ENCODE measurements around the gene TMEM245.

Gene TMEM245

DNA sequence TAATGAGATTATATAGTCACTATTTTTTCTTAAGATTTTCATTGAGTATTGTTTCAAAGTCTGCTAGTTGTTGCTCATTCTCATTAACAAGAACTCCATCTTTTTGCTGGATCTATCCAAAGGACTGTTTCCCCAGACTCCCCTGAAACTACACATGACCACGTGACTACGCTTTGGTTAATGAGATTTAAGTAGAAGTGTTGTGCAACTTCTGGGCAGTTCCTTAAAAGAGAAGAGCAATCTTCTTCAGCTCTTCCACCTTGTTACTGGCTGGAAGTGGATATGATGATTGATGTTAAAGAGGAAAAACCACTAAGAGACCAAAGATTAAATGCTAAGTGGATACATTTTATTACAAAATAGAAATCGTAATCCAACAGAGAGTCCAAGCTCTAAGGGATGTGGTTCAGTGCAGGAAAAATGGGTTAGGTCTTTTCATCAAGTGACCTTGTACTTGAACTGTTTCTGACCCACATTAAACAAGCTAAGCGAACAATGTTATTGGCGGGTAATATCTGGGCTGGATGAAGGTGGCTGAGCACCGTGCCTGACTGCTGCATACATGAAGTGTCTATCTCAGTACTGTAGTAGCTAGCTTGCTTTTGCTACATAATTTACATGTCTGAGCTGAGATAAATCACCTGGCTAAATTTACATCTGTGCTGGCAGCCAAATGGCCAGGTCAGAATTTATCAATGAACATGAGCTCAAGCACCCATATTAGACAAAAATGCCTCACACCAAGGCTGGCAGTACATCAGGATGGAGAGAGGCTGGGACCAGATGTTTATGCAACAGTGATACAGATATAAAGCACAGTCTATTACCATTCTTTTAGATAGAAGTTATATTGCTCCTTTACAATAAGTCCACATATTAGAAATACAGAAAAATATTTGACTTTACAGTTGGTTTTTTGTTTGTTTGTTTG lies 98.9 kb downstream of the TMEM245 start:
- no peak for FAIRE-seq

- FAIRE-seq, result no peak
These were observed 99.6 kb downstream of the TMEM245 start for GRCh38 chr9:109020113-109020512.

- no peak for FAIRE-seq
These were observed 100.3 kb downstream of the TMEM245 start for GRCh38 chr9:109019420-109019819.

- FAIRE-seq, result no peak
These were observed 102.3 kb downstream of the TMEM245 start for GRCh38 chr9:109017493-109017892.

DNA sequence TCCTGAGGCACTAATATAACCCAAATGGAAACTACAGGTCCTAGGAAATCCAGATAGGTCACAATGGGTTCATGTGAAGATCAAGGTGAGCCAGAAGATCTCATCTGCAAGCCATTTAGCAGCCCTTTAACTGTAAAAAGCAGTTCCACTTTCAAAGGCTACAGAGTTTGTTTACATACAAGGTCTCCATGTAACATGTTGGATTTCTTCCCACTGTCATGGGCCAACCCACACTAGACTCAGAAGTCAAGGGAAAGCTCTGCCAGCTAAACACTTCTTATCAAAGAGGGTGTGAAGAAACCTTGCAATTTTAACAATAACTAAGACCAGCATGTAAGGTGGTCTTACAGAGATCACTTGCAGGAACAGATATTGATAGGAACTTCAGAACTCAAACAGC lies 102.7 kb downstream of the TMEM245 start:
- FAIRE-seq, result no peak

DNA sequence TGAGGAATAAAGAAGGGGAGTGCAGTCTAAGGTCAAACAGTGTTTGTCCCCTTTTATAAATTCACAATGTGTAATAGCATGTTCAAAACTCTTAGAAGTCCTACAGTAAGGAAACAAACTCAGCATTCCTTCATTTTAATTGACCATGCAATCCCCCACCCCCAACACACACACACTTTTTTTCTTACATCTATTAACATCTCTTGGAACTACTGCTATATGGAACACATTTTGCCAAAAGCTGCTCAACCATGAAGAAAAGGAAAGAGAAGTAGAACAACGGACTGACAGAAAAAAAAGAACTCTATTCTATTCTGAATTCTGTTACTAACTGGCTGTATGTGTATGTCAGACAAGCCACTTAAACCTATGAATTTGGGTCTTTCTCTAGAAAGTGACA lies 103.6 kb downstream of the TMEM245 start:
- no peak for FAIRE-seq

DNA sequence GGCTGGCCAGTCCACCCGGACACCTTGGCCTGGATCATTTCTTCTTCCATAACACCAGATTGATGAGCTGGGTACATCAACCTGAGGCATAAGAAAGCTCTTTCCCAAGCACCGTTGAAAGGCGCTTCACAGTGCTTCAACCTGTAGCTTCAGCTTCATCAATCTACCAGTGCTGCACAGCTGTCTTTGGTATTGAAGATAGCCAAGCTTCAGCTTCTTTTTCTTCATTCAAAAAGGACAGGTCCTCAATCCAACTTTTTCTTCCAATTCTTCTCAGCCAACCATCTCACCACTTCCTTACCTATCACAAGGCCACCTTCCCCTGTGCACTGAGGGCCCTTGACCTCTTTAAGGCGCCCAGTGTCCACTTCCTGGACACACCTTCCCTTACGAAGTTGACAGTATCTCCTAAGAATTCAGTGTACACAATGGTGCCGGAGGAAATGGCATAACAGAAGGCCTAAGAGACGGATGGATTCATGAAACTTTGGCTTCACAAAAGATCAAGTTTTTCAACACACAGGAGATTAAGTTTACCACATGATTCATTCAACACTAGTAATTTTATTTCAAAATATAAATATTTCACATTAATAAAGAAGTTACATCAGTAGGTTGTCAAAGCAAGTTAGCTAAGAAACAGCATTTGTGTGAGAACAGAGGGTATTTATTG lies 105.0 kb downstream of the TMEM245 start:
- FAIRE-seq, result no peak

DNA sequence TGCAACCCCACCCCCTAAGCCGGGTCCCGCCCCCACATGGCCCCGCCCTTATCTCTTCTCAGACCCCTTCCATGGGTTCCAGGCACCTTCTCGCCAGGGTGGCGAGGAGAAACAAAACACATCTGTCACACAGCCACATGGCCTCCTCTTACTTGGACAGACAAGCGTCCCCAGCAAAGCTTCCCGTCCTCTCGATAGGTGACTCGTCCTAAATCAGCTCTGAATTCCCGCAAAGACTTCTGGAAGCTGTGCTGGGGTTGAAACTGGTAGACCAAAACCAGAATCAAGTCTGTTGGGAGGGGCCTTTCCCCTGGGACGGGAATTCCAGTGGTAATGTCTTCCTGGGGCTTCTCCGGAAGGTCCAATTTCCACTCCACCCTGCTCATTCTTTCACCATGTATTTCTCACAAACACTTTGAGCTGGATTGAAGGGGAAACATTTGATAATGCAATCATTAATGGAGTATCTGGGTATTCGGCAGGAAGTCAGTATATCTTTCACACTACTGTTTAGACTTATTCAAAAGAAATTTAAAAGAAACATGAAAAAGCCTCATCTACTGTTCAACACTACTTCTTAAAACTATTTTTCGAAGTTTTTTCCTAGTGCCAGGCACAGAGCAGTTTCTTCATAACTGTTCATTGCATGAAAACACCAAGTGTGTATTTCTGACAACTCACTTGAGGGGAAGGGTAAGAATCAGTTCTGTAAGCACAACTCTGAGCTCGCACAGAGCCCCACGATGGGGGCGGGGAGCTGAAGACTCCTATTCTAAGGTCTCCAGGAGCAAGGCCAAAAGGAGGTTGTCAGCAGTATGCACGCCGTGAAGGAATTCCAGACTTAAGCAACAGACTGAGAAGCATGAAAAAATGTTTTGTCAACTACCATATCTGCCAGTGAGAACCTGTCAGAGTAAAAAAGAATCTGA lies 105.8 kb downstream of the TMEM245 start:
- no peak for FAIRE-seq

DNA sequence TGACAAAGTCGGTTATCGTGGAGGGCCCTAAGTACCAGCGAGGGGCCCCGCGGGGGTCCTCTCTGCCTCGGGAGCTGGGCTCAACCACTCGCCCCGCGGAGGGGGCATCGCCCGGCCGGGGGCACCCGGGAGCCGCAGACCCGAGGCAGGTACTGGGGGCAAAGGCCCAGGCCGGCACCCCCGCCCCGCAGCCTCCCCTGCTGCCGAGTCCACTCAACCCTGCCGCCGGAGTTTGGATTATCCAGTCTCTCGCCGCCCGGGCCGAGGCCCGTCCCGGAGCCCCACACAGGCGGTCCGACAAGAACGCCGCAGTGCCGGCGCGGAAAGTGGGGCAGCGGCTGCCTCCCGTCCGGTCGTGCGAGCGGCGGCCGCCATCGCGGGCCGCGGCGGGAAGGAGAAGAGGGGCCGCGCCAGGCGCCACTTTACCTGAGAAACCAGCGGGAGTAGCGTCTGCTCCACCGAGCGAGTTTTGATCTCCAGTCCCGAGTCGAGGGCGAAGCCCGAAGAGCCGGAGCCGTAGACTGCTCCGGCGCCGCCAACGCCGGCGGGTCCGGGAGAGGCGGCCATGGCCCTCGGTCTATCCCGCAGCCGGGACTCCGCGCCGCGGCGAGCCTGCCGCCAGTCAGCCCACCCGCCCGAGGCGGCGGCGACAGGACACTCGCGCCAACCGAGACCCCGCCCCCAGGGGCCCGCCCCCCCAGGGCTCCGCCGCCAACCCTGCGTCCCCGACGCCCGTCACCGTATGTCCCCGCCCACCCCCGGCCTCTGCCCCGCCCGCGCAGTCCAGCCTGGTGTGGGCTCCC lies 106.7 kb downstream of the TMEM245 start, which contains the start of gene CTNNAL1:
CTNNAL1 (minus strand) TSS at position 624 of the 803 bp plus-strand sequence; CDS start at position 567, 57 bp downstream.
- no peak for FAIRE-seq

DNA sequence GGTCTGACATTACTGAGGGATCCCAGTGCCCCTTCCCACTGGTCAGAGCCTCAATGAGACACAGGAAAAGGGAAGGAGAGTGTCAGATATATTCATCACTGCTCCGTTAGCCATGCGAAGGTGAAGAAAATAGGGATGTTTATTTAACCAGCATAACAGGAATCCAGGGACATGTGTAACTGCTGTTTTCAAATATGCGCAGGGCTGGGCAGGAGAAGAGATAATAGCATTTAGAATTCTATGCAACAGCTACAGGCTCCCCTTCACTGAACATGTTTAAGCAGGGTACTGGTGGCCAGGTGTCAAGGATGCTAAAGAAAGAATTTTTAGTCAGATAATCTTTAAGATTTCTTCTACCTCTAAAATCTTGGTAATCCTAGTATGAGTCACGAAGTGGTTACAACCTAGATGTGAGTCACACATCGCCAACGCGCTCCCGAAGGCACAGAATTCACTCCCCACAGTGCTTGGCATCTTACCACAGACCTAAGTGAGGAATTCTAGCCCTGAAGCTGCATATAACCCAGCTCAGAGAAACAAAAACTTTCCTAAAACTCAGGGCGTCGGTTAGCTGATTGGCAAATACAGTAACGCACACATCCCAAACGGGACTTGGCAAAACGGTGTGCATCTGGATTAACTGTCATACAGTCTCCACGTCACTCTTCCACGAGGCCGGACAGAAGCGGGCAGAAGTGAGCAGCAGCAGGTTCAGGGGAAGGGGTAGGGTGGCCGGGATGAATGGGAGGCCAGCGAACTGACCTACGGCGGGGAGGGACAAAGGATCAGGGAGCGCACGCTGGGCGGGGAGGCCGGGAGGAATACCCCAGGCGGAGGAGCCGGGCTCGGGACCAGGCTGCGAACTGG lies 107.5 kb downstream of the TMEM245 start:
- FAIRE-seq, result no peak

DNA sequence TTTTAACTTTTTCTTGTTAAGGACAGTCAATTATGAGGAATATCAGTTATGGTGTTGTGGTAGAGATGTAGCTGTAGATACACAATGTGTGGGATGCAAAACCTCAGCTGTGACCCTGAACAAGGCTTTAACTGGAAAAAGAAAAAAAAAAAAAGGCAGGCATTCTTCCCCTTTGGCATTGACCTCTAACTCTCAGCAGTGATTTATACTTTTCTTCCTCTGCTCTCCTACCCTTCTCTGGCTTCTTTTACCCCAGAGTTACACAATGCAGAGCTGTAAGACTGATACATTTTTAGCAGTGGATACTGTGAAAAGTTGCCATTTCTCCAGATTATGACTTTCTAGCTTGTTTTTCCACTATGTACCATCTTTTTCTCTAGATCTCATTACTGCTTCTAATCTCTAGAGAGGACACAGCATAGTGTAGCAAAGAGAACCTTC lies 108.5 kb downstream of the TMEM245 start:
- no peak for FAIRE-seq

DNA sequence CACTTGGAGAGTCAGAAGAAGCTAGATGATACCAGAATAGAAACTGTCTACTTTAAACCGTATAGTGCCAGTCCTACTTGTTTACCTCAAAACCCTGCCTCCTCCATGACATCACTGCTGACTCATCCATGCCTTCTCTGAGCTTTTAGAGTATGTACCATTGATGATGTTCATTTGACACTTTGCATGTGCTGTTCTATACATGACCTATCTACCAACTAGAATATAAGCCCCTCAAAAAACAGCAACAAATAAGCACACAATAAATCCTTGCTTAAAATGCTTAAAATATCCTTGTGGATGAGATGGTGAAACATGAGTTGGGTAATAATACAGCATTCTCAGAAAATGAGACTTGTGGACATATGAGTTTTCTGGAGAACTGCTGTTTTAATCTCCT lies 109.0 kb downstream of the TMEM245 start:
- FAIRE-seq, result no peak

DNA sequence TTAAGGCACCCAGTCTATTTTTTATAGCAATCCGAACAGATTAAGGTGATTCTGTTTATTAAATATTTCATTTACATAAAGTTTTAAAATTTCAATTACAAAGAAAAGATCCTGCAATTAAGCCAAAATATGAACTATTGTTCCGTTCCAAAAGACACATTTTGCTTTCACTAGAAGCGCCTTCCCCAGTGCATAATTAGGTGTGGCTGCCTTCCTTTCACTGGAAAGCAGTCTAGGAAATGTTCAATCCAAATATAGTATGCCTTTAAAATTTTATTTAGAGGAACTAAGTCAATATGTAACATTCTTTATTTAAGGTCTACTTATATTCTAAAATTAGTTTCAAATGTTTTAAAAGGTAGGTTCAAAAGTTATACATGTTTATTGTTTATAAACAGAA lies 114.1 kb downstream of the TMEM245 start:
- FAIRE-seq, result no peak

DNA sequence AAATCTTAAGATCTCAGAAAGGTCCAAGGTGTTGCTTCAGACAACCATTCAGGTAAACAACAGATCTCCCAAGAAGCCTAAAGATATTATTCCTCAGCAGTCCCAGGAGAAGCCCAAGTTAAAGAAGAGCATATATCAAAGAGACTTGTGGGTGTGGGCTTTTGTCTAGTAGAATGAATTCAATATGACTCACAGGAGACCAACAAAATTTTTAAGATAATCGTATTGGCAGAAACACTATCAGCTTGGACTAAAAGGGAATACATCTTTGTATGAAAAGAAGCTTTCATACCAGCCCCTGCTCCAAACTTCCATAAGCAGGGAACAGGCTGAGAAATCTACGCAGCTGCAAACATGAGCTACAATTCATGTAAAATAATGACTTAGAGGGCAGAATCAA lies 116.6 kb downstream of the TMEM245 start:
- no peak for FAIRE-seq

DNA sequence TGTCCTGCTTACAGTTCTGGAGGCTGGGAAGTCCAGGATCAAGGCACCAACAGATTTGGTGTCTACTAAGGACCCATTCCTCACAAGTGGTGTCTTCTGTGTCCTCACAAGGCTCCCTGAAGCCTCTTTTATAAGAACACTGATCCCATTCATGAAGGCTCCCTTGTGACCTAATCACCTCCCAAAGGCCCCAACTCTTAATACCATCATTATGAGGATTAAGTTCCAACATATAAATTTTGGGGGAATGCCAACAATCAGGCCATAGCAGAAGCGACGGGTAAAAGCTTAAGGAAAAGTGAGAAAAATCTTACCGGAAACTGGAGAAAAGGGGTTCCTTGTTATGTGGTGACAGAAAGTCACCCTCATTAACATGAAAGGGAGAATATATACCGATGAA lies 117.6 kb downstream of the TMEM245 start:
- no peak for FAIRE-seq

DNA sequence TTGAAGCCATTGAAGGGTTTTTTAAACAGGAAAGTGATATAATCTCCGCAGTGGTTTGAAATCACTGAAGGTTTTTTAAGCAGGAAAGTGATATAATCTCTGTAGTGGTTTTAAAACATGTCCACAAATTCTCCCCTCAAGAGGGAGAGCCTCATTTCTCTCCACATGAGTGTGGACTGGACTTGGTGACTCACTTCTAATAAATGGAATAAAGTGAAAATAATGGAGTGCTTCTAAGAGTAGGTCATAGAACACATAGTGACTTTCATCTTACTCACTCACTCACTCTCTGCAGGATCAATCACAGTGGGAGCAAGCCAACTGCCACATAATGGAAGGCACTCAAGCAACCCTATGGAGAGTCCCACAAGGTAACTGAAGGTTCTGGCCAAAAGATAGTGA lies 118.5 kb downstream of the TMEM245 start:
- no peak for FAIRE-seq

DNA sequence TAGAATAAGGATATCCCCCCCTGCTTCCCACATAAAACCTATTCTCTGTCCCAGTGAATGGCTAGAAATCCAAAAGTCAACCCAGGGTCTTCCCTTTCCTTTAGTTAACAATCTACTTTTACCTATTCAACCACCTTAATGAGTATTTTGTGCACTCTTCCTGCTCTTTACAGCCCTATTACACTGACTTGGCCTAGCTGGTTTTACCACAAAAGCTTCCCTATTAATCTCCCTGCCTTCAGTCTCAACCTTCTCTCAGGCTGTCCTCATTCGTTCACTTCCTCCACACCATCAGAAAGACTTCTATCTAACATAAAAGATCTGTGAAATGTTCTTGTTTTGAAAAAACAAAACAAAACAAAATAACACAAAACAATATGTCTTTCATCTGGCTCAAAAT lies 122.6 kb downstream of the TMEM245 start:
- FAIRE-seq, result no peak

DNA sequence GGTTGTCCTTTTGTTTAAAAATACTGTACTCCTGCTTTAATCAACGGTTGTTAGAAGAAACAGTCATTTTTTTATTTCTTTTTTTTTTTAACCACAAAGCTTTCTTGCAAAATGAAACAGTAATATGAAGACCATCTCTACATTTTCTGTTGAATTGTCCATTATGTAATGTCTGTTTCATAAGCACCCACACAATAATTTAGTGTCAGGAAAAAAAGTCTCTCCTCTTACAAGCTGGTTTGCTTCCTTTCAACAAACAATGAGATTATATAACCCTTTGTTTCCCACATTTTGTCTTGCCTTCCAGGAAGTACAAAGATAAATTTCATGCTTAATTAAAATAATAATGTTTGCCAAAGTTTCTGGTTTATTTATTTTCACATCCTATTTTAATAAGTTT lies 123.1 kb downstream of the TMEM245 start:
- FAIRE-seq, result peak; percentile 23

DNA sequence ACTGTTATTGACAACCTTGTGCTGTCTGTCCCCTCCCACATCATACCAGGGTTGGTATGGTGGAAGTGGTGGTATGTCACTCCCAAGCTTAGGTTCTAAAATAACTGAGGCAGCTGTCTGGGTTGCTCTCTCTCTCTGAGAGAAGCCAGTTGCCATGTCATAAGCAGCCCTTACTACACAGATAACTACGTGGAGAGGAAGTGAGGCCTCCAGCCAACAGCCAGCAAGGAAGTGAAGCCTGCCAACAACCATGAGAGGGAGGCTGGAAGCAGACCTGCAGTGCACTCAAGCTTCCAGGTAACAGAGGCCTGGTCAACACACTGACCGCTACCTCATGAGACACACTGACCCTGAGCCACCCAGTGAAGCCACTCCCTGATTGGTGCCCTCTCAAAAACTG lies 125.1 kb downstream of the TMEM245 start:
- no peak for FAIRE-seq

DNA sequence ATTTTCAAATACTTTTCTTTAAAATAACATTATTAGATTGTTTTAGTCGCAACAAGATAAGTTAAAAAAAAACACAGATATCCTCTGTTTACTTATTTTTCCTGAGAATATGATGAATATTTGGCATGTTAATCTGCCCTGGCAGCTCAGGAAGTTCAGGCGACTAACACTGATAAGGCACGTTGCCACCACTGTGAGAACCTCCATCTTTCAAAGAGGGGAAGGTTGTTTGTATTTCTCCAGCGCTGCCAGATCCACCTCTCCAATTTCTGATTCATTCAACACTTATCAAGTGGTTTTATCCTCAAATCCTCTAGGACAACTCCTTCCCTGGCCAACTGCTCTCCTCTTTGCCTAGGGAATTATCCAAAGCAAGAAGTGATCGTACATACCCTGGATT lies 128.3 kb downstream of the TMEM245 start:
- FAIRE-seq, result no peak

- no peak for FAIRE-seq
These were observed 135.9 kb downstream of the TMEM245 start for GRCh38 chr9:108983885-108984284.
